Stimulated activated CD4-positive, alpha-beta T cell treated with anti-CD3 and anti-CD28 coated beads, Interleukin-4, amount 100 ng/mL, for 24 hours (primary cell): ENCODE data around the gene LIMK1.

Source experiments
- DNase-seq: peaks from one replicate; pipeline ENCODE4 v3.0.0-alpha.2; 2020

LIMK1 gene

DNA sequence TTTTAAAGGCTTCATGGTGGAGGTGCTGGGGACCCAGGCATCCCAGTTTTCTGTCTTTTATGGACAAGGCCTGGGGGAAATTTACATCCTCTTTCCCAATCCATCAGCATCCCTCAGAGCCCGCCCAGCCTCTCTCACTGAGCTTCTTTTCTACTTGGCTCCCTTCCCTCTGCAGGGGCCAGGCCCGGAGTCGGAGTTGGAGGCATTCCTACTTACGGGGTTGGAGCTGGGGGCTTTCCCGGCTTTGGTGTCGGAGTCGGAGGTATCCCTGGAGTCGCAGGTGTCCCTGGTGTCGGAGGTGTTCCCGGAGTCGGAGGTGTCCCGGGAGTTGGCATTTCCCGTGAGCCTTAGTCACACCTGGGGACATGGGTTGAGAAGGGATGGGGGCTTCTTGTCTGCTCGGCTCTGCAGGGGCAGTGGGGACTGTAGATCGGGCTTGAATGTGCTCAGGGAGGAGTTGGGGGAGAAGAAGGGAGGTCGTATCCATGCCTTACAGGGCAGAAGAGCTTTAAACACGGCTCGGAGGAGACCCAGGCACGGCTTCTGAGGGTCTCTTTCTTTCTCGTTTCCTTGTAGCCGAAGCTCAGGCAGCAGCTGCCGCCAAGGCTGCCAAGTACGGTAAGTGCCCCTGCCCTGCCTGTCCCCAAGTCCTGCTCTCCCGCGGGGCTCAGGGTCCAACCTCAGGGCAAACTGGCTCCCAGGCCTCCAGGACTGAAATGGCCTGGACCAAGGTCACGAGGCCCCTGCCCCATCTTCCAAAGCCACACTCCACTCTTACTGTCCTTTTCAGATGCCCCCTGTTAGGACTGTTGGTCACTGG, 27.3 kb upstream of the LIMK1 start:
- no peak for DNase-seq

DNA sequence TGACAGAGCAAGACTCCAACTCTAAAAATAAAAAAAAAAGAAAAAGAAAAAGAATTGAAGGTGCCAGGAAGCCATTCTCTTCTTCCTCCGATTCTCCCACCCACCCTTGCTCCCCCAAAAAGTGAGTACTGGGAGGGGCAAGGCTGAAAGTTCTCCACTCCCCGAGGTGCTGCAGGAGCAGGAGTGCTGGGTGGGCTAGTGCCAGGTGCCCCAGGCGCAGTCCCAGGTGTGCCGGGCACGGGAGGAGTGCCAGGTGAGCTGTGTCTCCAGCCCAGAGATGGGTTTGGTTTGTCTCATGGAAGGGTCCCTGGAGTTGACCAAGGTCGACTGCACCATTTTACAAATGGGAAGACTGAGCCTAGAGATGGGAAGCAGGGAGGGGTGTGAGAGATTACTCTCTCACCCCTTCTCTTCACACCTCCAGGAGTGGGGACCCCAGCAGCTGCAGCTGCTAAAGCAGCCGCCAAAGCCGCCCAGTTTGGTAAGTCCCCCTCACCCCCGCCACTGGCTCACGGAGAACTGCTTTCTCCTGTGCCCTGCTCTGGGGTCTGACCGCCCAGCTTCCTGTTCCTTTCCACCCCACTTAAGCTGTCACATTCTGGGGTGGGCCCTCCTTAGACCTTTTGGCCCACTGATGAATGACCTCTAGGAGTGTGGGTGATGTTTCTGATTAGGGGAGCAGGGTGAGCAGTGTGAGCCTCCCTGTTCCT, 26.2 kb upstream of the LIMK1 start:
- no peak for DNase-seq

DNA sequence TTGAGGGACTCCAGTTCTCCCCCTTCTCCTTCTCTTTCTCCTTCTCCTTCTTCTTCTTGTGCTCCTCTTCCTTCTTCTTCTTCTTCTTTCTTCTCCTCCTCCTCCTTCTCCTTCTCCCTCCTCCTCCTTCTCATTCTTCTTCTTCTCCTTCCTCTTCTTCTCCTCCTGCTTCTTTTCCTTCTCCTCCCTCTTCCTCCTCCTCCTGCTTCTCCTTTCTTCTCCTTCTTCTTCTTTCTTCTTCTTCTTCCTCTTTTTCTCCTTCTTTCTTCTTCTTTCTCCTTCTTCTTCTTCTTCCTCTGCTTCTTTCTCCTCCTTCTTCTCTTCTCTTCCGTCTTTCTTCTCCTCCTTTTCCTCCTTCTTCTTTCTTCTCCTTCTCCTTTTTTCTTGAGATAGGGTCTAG, 25.6 kb upstream of the LIMK1 start:
- DNase-seq: no peak

DNA sequence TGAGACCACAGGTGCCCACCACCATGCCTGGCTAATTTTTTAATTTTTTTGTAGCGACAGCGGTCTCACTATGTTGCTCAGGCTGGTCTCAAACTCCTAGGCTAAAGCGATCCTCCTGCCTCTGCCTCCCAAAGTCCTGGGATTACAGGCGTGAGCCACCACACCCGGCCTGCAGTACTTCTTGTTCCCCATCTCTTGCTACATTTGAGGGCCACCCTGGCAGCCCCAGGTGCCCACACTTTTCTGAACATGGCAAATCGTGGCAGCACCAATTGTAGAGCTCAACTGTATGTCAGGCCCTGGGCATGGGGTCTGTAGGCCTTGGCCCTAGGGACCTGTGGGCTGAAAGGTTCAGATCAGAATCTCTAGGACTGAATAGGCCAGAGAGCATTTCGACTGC, 25.1 kb upstream of the LIMK1 start:
- DNase-seq: no peak

DNA sequence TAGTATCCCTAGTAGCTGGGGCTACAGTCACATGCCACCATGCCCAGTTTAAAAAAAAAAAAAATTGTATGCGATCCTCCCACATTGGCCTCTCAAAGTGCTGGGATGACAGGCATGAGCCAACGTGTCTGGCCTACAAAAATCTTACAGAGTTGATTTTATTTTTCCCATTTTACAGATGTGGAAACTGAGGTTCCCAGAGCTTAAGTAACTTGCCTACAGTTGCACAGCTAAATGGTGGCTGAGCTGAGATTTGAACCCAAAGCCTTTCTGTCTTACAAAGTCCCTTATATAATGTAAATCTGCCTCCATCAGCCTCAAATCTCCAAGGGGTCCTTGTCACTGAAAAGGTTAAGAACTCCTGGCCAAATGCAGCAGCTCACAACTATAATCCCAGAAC, 24.6 kb upstream of the LIMK1 start:
- no peak for DNase-seq

DNA sequence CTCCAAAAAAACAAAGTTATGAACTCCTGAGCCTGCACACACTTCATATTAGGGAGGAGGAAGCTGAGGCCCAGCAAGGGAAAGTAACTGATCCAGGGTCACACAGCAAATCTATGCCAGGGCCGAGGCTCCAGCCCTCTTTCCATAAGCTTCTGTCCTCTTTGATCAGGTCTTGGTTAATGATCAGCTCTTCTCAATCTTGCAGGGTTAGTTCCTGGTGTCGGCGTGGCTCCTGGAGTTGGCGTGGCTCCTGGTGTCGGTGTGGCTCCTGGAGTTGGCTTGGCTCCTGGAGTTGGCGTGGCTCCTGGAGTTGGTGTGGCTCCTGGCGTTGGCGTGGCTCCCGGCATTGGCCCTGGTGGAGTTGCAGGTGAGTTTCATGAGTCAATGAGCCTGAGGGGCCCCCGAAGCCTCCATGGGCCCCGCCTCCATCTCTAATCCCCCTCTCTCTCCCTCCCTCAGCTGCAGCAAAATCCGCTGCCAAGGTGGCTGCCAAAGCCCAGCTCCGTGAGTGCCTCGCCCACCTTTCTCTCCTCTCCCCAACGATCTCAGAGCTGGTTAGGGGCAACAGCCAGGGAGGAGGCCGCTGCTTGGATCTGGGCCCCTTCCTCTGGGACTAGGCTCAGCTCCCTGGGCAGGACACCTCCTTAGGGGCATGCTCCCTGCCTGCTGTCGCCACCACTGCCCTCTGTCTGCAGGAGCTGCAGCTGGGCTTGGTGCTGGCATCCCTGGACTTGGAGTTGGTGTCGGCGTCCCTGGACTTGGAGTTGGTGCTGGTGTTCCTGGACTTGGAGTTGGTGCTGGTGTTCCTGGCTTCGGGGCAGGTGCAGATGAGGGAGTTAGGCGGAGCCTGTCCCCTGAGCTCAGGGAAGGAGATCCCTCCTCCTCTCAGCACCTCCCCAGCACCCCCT, 23.7 kb upstream of the LIMK1 start:
- no peak for DNase-seq

DNA sequence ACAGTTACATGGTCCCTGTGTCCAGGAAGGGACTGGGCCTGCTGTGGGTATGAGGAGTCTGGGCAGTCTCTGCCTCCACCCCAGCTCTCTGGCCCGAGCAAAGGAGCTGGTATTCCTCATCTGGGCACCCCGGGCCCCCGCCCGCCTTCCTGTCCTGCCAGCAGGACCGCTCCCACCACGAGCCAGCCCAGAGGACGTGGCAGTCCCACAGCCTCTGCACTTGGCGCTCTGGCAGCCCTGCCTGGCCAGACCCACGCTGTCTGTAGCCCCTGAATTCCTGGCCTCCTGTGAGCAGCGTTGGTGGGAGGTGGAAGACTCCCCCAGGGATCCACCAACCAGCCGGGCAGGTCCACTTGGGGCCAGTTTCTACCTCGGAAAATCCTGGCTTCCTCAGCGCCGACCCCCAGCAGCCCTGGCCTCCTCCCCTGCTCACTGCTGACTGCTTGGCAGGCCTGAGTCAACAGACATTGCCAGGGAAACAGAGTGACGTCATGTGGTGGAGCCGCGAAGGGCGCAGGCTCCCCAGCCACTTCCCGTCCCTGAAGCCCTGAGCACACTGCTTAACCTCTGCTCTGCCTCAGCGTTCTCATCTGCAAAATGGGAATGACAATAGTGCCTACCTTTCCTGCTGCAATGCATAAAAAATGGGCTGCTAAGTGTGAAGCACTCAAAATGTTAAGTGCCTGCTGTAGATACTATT, 21.6 kb upstream of the LIMK1 start:
- DNase-seq: peak; percentile 63

DNA sequence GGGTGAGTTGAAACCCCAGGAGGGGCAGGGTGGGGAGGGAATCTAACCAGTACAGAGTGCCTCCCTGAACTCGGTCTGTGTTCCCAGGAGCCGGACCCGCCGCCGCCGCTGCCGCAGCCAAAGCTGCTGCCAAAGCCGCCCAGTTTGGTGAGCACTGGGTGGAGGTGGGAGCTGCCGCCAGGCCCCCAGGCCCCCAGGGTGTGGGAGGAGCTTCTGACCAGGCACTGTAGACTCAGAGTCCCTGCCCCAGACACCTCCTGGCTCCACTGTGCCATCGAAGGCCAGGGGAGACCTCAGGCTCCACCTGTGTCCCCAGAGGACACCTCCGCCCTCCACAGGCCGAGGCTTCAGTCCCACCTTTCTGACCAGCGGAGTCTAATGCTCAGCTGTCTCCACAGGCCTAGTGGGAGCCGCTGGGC, 20.4 kb upstream of the LIMK1 start:
- no peak for DNase-seq

DNA sequence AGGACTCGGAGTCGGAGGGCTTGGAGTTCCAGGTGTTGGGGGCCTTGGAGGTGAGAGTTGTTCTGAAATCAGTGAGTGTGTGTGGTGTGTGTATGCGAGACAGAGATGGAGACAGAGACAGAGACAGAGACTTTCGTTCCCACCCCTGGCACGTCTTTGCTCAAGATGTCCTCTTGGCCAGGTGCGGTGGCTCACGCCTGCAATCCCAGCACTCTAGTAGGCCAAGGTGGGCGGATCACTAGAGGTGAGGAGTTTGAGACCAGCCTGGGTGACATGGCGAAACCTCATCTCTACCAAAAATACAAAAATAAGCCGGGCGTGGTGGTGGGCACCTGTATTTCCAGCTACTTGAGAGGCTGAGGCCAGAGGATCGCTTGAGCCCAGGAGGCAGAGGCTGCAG, 20.0 kb upstream of the LIMK1 start:
- DNase-seq: no peak

DNA sequence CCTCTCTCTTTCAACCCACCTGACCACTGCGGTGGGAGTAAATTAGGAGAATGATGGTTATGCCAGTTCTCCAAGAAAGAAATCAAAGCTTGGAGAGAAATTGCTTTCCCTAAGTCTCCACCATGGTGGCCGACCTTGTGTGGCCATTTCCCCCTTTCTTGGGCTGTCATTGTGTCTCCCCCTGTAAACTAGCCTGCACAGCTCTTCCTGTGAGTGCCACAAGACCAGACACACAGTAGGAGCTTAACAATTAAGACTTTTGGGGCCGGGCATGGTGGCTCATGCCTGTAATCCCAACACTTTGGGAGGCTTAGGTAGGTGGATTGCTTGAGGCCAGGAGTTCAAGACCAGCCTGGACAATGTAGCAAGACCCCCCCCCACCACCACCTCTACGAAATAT, 18.9 kb upstream of the LIMK1 start:
- DNase-seq: no peak

DNA sequence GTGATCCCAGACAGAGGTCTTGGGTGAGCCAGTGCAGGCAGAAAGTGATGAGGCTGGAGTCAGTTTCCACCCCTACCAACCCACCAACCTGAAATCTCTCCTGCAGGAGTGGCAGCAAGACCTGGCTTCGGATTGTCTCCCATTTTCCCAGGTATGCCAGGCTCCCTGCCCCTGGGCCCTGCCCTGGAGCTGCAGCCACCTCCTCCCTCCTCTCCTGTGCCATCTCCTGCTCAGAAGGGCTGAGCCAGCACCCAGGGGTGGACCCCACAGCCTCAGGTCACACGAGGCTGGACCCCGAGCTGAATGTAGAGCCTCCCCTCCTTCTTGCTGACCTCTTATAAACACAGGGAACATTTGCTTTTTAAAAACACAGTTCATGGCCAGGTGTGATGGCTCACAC, 17.0 kb upstream of the LIMK1 start:
- no peak for DNase-seq

DNA sequence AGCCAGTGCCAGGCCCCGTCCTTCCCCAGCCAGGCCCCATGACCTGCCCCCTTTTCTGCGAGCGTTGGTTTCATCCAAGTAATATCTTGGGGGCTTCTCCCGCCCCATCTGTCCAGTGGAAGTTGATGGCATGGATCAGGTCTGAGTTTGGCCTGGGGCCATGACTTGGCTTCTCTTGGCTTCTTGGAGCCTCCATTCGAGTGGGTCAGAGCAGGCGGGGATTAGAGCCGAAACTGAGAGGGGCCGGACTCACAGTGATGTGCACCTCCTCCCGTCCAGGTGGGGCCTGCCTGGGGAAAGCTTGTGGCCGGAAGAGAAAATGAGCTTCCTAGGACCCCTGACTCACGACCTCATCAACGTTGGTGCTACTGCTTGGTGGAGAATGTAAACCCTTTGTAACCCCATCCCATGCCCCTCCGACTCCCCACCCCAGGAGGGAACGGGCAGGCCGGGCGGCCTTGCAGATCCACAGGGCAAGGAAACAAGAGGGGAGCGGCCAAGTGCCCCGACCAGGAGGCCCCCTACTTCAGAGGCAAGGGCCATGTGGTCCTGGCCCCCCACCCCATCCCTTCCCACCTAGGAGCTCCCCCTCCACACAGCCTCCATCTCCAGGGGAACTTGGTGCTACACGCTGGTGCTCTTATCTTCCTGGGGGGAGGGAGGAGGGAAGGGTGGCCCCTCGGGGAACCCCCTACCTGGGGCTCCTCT, 15.1 kb upstream of the LIMK1 start:
- DNase-seq: no peak

DNA sequence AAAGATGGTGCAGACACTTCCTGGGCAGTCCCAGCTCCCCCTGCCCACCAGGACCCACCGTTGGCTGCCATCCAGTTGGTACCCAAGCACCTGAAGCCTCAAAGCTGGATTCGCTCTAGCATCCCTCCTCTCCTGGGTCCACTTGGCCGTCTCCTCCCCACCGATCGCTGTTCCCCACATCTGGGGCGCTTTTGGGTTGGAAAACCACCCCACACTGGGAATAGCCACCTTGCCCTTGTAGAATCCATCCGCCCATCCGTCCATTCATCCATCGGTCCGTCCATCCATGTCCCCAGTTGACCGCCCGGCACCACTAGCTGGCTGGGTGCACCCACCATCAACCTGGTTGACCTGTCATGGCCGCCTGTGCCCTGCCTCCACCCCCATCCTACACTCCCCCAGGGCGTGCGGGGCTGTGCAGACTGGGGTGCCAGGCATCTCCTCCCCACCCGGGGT, 14.5 kb upstream of the LIMK1 start:
- DNase-seq: no peak

DNA sequence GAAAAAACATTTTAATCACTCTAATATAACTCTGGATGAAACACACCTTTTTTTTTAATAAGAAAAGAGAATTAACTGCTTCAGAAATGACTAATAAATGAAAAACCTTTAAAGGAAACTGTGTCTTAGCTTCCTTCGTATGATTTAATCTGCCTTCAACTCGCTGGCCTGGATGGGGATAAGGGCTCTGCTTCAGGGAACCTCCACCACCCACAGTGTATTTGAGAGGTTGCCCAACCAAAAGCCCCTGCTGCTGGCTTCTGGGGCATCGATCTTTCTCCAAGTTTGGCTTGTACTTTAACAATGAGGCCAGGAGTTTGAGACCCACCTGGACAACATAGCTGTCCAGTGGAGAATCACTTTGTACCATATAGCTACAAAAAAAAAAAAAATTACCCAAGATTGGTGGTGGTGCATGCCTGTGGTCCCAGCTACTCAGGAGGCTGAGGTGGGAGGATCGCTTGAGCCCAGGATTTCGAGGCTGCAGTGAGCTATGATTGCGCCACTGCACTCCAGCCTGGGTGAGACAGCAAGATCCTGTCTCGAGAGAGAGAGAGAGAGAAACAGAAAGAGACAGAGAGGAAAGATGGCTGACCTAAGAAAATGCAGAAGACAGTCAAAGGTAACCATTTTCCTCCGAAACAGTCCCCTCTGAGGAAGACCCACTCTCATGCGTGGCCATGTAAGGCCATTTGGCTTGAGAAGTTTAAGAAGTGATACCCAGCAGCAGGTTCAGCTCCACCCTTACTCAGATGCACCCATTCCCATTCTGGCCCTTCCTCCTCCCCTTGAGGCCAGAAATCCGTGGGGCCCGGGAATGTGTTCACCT, 13.6 kb upstream of the LIMK1 start:
- DNase-seq: no peak

DNA sequence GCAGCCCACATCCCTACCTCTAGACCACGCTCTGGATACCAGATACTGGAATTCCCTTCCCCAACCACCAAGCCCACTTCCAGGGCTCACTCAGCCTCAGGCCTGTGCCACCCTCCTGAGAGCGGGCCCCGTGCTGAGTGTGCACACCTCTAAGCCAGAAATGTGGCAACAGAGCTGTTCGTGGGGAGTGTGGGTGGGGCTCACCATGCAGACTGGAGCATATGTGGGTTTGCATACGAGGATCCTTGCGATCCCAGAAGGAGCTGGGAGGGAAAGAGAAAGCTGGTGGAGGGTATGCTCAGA, 13.0 kb upstream of the LIMK1 start:
- no peak for DNase-seq

DNA sequence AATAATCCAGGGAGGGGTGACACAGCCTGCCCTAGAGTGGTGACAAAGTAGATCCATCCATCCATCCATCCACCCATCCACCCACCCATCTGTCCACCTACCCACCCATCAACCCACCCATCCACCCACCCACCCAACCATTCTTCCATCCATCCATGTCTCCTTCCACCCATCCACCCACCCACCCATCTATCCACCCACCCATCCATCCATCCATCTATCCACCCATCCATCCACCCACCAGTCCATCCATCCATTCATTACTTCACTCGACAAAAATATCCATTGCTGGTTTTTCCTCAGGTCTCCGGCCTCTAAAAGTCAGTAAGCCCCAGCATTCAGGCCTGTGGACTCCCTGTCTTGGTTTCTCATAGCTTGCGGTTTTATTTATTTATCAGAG, 12.5 kb upstream of the LIMK1 start:
- no peak for DNase-seq

DNA sequence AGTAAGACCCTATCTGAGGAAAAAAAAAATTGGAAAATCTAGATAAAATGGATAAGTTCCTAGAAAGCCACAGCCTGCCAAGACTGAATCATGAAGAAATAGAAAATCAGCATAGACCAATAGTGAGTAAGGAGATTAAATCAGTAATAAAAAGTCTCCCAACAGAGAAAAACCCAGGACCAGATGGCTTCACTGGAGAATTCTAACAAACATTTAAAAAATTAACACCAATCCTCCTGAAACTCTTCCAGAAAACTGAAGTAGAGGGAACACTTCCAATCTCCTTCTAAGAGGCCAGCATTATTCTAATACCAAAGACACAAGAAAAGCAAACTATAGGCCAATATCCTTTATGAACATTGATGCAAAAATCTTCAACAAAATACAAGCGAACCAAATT, 8.8 kb upstream of the LIMK1 start:
- DNase-seq: no peak

DNA sequence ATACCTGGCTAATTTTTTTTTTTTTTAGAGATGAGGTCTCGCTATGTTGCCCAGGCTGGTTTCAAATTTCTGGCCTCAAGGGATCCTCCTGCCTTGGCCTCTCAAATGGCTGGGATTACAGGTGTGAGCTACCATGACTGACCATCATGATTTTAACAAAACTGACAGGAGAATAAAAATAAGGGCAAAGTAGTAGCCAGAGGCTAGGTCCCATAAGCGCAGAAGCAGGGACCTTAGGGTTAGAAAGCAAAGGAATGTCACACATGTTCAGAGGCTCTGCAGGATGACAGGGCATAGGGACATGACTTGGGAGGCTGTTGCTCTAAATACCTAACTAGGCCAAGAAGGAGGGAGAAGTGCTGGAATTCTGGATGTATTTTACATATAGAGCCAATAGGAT, 5.1 kb upstream of the LIMK1 start:
- no peak for DNase-seq

DNA sequence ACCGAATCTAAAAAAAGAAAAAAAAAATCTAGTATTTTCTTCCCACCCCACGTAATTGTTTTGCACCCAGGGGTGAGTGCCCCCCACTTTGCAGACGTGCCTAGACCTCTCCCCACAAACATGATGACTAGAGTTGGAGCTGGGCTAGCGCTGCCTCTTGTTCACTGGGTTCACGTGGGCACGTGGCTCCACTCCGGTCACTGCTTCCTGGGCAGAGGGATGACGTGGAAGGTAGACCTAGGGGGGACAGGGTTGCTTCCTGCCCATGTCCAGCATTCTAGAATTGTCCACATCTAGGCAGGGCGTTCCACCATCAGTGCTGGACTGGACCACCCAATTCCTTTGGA, 861 bp upstream of the LIMK1 start:
- DNase-seq: no peak

DNA sequence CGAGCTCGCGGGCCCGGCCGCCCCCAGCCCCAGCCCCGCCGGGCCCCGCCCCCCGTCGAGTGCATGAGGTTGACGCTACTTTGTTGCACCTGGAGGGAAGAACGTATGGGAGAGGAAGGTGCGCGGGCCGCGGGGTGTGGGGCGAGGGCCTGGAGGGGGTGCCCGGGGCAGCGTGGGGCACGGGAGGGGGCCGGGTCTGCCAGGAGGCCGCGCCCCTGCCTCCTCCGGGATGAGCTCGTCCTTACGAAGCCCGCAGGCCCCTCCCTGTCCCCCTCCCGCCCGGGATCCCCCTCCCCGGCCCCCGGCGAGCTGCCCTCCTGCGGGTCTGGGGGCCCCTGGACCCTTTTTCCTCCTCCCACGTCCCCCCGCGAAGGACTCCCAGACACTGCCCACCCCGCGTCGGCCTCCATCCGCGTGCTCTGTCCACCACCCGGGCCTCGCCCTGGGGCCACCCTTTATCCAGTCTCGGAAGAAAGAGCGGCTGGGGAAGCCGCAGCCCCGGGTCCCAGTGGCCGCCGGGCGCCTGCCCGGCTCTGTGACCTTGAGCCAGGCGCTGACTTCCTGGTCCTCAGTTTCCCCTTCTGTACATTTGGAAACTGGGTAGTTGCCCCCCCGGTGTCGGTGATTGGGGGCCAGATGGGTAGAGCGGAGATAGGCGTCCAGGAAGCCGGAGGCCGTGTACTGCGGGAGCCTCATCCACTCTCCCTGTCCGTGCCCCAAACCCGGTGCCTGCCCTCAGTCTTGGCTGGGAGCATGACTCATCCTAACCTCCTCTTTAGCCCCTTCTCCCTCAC, 521 bp downstream of the LIMK1 start:
- DNase-seq: peak; percentile 30
